ENCODE results near the gene PTX4.

The PTX4 gene

DNA sequence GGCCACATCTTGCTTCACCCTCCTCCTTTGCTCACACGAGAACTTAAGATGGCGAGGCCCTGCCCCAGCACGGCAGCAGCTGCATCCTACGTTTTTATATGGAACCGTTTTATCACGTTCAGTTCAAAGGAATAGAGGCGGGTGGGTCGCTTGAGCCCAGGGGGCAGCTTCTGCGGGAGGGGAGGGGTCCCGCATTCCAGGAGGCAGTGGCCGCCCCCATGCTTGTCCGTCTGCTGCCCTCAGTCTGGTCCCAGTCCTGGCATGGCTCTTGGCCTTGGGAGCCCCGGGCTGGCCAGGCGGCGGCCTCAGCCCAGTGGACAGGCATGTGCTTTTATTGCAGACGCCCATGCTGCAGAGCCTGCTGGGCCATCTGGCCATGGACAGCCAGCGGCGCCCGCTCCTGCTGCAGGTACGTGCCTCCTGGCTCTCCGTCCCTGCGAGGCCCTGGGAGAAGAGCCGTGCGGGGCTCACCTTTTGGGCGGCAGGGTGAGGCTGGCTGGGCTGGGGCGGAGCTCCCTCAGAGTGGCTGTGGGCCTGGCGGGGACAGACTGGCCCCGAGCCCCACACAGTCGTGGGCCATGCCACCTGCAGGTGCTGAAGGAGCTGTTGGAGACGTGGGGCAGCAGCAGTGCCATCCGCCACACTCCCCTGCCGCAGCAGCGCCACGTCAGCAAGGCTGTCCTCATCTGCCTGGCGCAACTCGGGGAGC, 11.2 kb upstream of the PTX4 start:
- no peak for DNase-seq

DNA sequence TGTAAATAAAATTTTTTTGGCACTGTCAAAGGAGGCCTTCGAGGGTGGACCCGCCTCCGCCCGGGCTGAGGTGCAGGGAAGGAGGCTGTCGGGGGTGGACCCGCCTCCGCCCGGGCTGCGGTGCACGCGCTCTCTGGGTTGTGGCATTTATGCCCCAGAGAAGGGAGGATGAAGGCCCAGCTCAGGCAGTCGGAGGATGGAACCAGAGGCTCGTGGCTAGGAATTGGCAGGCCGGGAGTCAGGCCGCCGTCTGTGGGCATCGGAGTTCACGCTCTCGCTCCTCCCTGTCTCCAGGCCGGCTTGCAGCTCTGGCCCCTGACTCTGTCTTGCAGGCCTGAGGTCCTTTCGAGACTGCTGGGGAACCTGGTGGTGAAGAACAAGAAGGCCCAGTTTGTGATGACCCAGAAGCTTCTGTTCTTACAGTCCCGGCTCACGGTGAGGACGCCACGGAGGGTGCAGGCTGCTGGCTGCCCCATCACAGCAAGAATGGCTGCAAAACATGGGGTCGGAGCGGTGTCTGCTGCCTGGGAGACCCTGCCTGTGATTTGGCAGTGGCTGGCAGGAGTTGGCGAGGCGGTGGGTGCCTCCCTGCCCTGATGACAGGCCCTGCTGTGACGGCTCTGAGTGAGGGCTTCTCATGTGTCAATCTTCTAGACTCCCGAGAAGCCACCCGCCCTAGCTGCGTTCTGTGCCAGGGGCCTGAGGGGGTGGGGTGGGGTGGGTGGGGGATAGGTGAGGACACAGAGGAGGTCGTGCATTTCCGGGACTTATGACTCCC, 10.3 kb upstream of the PTX4 start:
- DNase-seq: no peak

DNA sequence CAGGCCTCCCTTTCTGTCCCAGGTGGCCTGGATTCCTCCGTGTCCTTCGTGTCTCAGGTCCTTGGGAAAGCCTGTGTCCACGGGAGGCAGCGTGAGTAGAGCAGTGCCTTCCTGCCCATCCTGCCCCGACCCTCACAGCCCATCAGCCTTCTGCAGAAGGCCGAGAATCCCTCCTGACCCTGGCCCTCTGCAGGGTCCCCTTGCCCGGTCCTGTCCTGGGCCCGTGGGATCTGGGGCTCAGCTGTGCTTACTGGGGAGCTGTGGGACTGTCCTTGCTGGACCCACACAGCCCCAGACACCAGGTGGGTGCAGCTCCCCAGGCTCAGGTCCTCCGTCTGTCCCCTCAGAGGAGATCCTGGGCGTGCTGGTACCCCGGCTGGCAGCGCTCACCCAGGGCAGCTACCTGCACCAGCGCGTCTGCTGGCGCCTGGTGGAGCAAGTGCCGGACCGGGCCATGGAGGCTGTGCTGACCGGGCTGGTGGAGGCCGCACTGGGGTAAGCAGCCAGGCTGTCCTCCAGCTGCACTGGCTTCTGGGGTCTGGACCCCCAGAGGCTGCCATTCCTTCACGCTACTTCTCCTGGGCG, 8.4 kb upstream of the PTX4 start:
- DNase-seq: no peak

DNA sequence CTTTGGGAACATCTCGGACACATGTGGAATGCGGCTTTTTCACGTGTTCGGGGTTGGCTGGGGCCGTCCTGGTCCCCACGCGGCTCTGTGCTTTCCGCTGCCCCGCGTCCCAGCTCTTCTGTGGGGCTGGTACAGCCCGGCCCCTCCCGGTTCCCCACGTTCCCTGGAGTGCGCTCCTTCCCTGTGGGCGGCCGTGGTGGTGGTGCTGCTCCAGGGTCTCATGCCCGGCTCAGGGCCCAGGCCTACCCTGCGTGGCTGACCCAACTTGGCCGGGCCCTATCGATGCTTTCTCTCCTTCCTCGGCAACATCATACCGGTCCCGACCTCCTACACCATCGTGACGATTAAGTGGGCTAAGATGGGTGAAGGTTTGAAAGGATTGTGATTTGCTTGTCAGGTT, 7.7 kb upstream of the PTX4 start:
- DNase-seq: no peak

DNA sequence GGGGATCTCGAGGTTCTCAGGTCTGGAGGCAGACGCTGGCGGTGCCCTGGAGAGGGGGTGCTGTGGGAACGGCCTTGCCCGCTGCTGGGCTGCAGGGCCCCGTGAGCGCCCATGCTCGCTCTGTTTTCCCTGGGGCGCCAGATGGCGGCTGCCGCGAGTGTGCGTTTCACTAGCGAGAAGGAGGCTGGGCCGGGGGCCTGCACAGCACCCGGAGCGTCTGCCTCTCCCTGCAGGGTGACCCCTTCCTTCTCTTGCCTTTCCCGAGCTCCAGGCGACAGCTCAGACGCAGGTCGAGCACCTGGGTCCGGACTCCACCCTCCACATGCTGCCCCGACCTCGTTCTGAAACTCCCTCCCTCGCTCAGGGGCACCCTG, 7.1 kb upstream of the PTX4 start:
- no peak for DNase-seq

DNA sequence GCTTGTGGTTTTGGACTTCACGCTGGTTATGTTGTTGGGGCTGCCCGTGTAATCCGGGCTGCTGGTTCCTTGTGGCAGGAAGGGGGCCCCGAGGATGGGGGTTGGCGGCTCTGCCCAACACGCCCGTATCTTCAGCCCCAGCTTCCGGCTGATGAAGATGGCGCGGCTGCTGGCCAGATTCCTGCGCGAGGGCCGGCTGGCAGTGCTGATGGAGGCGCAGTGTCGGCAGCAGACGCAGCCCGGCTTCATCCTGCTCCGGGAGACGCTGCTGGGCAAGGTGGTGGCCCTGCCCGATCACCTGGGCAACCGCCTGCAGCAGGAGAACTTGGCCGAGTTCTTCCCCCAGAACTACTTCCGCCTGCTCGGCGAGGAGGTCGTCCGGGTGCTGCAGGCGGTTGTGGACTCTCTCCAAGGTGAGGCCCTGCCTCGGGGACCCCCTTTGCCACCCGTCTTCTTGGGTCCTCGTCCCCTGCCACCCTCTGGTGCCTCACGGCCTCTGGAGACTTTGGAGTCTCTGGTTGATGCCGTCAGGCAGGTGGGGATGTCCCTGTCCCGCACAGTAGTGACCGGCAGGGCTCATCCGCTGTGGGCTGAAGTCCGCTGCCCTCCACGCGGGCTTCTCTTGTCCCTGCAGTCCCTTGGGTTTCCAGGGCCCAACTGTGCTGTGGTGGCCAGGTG, 6.6 kb upstream of the PTX4 start:
- DNase-seq: no peak

DNA sequence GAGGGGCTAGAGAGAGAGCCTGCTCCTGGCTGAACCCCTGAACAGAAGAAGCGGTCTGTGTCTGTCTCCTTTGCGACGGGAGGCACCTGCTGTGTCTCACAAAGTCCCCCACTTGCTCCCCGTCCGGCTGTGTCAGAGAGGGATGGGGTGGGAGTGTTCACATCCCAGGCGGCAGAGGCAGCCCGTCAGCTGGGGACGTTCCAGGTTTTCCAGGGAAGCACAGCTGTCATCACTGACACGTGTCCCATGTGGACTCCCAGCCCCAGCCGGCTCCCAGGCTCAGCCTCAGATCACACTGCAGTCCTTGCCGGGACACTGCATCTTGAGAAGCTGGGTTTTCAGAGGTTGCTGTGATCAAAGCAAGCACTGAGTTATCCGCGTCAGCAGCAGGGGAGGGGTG, 6.0 kb upstream of the PTX4 start:
- no peak for DNase-seq

DNA sequence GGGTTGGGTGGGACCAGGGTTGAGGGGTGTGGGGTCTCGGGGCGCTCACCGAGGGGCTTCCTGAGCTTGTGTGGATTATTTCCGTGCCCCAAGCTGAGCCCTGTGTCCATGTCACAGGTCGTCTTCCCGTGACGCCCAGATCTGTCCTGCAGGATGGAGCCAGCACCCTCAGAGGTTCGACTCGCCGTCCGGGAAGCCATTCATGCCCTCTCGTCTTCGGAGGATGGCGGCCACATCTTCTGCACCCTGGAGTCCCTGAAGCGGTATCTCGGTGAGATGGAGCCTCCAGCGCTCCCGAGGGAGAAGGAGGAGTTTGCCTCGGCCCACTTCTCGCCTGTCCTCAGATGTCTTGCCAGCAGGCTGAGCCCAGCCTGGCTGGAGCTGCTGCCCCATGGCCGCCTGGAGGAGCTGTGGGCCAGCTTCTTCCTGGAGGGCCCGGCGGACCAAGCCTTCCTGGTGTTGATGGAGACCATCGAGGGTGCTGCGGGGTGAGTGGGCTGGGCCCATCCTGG, 5.4 kb upstream of the PTX4 start:
- no peak for DNase-seq

DNA sequence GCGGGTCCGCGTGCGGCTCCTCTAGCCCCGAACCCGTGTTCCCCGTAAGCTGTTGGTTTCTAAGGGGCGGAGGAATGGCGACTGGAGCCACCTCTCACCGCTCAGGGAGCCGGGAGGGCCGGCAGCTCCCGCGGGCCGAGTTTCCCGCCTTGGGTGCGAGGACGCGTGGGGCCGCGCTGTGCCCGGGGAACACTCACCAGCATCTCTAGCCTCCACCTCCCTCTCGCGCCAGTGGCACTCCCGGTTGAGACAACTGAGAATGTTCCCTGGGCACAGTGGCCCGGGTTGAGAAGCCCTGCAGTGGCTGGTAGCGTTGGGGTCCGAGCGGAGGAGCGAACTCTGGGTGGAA, 5.0 kb upstream of the PTX4 start:
- no peak for DNase-seq

DNA sequence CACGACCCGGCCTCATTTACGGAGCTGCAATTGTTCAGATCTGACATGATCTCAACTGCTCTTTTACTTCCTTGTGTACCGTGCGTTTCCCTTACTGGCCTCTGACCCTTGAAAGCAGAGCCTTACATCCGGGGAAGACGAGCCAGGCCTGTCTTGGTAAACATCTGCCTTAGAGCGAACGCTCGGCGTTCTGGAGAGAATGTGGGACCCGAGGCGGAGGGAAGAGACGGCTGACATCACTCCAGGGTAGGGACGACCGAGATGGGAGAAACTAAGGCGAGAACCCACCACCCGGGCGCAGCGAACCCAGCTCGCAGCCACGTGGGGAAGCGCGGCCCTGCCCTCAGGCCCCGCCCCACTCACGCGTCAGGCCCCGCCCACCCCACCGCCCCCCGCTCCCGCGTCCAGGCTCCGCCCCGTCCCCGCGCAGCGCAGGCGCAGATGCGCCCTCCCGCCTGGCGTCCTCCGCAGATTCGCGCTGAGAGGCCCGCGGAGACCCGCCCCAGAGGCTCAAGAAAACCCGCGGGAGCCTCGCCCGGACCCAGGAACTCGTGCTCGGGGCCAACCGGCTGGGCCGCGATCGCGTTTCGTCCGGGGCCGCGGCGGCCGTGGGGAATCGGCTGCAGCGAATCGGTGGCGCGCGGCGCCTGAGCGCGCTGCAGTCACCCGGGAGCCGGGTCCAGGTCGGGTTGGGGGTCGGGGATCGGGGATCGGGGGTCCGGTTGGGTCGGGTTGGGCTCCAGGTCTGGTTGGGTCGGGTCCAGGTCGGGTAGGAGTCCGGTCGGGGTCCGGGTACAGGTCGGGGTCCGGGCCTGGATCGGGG, 4.4 kb upstream of the PTX4 start, which contains the start of gene TELO2:
TSS of gene TELO2 (plus strand) at position 438 of the 823 bp plus-strand sequence. CDS start 922 bp downstream, outside the sequence.
- no peak for DNase-seq

DNA sequence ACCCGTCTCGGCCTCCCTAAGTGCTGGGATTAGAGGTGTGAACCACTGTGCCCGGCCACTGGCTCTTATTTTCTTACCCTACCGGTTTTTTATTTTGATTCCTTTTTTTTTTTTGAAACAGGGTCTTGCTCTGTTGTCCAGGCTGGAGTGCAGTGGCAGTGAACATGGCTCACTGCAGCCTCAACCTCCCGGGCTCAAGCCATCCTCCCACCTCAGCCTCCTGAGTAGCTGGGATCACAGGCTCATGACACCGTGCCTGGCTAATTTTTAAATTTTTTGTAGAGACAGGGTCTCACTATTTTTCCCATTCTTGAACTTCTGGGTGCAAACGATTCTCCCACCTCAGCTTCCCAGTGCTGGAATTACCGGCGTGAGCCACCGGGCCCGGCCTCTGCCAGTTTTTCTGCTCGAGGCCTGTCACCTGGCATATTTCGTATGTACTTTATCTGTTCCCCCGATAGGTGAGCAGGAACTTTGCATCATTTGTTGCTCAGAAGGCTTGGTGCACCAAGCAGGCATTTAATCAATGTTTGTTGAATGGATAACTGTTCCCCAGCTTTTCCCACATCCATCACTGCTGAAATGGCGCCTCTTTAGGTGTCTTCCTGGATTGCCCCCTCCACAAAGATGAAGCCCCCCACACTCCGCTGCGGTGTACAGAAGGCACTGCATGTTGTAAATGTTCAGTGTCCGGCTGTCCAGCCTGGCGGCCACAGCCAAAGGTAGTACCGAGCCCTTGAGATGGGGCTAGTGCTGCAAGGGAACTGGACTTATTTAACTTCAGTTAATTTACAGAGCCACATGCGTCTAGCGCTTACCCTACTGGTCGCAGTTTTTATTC, 3.6 kb upstream of the PTX4 start:
- no peak for DNase-seq

DNA sequence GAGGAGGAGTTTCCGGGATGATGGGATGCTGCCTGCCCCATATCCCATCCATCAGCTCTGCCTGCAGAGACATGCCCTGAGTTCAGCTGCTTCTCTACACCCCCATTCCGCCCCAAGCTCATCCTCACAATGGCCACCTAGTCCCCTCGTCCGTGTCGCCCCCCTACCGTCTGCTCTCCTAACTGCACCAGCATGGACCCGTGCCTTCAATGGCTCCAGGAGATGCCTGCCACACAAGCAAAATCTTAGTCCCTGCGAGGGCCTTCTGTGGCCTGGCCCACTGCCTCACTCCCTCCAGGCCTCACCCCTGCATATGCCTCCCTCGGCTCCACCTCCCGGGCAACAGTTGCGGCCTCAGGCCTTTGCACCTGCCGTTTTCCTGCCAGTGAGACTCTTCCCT, 2.6 kb upstream of the PTX4 start:
- no peak for DNase-seq

DNA sequence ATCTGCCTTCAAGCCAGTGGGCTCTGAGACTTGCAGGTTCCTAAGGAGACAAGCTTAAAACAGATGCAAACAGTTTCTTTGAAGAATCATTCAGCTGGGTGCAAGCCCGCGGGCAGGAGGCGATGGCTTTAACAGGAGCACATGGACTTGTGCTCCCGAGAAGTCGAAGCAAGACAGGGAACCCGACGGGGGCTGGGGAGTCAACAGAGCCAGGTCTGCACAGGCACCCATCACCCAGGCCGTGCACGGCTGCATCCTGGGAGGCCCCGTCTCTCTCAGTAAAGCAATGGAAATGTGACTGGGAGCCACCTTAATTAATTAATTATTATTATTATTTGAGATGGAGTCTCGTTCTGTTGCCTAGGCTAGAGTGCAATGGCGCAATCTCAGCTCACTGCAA, 333 bp upstream of the PTX4 start:
- no peak for DNase-seq

DNA sequence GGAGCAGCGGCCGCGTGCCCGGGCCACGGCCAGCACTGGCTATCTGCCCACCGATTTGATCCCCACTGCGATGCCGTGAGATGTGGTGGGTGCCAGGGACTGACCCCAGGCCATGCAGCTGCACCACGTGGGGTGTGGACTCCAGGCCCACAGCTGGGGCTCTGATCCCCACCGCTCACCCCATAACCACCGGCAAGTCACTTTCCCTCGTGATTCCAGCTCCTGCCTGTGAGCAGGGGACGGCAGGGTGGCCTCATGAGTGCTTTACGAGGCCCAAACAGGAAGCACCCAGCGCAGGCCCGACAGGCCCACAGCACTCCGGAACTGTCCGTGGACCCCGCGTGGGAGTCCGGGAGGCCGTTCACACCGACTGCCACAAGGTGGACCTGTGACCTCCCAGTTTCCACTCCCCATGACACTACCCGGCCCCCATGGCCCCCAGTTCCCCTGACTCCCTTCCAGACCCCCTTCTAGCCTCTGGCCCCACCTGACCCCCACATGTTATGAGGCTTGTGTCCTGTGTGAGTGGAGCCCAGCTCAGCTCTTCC, 616 bp downstream of the PTX4 start:
- DNase-seq: no peak

DNA sequence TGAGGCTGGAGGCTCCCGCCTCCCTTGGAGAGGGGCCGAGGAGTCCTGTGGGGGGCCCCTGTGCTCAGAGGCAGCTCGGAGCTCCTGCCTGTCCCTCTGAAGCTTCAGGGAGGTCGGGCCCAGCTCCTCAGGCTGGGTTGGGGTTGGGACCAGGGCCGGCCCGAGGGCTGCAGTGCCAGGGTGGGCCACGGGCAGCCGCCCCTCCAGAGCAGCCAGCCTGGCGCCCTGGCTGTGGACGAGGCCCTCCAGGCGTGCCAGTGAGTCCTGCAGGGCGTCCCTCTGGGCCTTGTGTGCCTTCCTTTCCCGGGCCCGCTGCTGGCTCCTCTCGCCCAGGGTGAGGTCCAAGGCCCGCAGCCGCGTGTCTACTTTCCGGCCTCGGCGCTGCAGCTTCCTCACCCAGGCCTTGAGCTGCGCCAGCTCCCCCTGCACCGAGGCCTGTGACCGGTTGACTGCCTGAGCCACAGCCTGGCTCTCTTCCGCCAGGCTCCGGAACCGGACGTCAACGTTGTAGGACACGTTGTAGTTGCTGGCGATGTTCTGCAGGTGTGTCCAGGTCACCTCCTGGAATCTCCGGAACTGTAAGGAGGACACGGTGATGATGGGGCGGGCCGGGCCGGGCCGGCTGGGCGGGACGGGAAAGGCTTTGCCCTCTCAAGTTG, 1.2 kb downstream of the PTX4 start:
- no peak for DNase-seq

DNA sequence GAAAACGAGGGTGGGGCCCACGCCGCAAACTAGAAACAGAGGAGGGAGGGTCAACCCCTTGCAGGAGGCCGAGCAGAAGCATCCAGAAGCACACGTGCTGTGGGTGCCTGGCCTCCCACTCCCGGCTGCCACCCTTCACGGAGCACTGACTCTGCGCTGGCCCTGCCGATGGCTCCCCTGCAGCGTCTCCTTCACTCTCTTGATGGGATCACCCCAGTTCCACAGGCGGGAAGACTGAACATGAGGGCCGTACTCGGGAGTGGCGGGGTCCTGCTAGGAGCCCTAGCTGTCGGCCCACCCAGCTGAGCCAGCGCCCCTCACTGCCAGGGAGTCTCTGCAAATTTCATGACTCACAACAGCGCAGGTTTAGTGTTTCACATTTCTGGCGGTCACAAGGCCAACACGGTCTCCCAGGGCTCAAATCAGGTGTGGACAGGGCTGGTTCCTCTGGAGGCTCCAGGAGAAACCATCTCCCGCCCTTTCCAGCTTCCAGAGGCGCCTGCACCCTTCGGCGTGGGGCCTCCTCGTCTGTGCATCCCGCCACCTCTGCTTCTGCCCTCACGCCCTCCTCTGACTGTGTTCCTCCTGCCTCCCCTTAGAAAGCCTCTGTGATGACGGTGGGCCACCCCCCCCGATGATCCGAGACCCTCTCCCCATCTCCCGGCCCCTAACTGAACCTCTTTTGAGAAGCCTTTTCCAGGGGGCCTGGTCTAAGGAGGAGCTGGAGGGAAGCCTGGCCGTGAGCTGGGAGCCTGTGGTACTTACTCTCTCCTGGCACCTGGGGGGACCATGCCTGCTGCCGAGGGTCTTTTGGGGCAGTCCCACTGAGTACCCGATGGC, 2.0 kb downstream of the PTX4 start:
- DNase-seq: no peak

DNA sequence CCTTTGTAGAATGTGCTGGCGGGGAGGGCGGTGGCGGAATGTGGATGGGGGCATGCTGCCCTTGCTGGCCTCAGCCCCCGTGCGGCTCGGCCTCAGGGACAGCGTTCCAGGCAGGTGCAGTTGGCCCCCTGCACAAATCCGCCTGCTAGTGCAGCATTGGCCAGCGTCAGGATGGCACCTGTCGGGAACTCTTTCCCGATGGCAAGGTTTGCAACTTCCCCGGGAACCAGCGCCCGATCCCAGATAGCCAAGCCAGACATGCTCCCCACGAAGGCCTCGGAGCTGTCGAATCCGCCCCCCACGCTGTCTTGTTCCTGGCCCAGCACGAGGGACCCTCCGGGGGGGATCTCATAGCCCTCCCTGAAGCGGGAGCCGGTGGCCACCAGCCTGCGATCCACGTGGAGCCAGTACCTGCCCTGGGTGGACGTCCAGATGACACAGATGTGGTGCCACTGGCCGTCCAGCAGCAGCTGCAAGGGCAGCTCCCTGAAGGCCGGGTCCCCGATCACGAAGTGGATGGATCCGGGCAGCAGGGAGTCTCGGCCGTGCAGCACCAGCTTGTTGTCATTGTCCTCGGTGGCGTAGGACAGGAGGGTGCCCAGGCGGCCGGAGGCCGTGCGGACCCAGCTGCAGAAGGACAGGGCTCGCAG, 2.8 kb downstream of the PTX4 start:
- DNase-seq: no peak

DNA sequence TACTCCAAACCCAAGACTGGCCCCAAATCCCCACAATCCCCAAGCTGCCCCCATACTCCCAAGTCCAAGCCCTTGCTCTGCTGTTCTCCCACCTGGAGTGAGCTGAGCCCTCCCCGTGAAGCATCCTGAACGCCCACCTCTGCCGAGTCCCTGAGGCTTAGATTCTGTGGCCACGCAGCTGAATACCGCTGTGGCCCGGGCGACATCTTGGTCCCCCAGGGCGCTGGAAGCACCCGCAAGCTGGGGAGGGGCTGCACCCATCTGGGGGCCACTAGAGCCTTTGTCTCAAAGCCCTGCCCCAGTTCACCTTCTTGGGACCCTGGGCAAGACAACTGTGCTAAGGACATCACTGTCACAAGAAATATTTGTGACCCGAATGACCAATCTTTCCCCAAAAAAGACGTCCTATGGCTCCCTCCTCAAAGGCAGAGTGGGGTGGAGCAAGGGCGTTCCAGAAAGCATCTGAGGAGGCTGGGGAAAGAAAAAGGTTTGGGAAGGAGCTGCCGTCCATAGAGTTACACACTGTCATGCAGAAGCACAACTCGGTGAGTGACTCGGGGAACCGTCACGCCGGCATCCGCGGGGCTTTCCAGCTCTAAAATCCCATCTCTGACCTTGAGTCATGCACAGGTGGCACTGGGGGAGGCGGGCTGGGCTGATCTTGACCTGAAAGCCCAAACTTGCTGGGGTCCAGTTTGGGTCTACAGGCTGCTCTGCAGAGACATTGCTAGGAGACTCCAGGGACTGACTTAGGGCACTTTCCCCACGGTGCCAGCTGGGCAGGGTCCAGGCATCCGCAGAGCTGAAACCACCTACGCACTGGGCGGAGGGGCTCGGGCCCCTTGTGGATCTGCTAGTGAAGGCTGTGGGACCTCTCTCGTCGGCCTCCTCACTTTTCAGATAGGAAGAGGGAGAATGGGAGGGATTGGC, 6.6 kb downstream of the PTX4 start:
- no peak for DNase-seq

Measured in SIG-M5 (cell line).